B cell (primary cell): ENCODE results near the gene EPB41L4B. TPM values are rescaled to one million over a fixed set of nuclear protein-coding genes. Genes with fewer than 3 reads are reported as not detected.

Experiments used
- ATAC-seq: fragments of 200-7000 bp; cut with Tn5 transposase; one replicate; pipeline ENCODE4 v1.10.0; 2021; ENCODE audit warnings: low read depth, mild to moderate bottlenecking, moderate number of reproducible peaks, moderate library complexity
- CTCF ChIA-PET: fragments of 350-600 bp; sonication (Branson Sonifier 250); formaldehyde crosslinking; loops from one replicate; lab custom pipeline; 2021; ENCODE audit warnings: antibody characterized with exemption, inconsistent platforms; lab: Charles Lee
- POLR2A ChIA-PET: fragments of 350-600 bp; sonication (Branson Sonifier 250); formaldehyde crosslinking; loops from one replicate; lab custom pipeline; 2021; ENCODE audit warnings: antibody characterized with exemption; lab: Charles Lee
- DNase-seq: peaks from one replicate; pipeline ENCODE4 v3.0.0; 2013
- H2AFZ ChIP-seq: 2 replicates; pipeline ENCODE4 v1.6.1; 2012; ENCODE audit warnings: mild to moderate bottlenecking, low read depth, low read length; ENCODE audit not compliant: insufficient read depth, poor library complexity, severe bottlenecking
- H3K27ac ChIP-seq, 2 donors: 1 replicate in 1 of 2; 2 replicates in 1 of 2; pipeline ENCODE4 v1.5.1; 2012 to 2013; ENCODE audit warnings: low read length in 2 of 2, mild to moderate bottlenecking in 2 of 2, moderate library complexity in 1 of 2
- H3K27me3 ChIP-seq, 4 experiments: fragments of 200-600 bp in 1 of 4; sonication (generic) in 1 of 4; replicated peaks in 1 of 4; 1 replicate in 2 of 4; 2 replicates in 2 of 4; pipeline versions ENCODE4 v1.6.1 to v1.7.0; 2013 to 2016; ENCODE audit warnings: low read length in 3 of 4, mild to moderate bottlenecking in 2 of 4, mixed read lengths in 1 of 4, moderate library complexity in 1 of 4; ENCODE audit not compliant: insufficient read depth in 4 of 4, control insufficient read depth in 3 of 4; ENCODE audit errors: control extremely low read depth in 1 of 4
- H3K36me3 ChIP-seq, 2 experiments: replicated peaks in 1 of 2; 1 replicate in 1 of 2; 2 replicates in 1 of 2; pipeline versions ENCODE4 v1.6.1 to v1.7.1; 2013; ENCODE audit warnings: low read length in 1 of 2; ENCODE audit not compliant: insufficient read depth in 2 of 2, control insufficient read depth in 1 of 2; ENCODE audit errors: control extremely low read depth in 1 of 2, extremely low read depth in 1 of 2
- H3K4me1 ChIP-seq, 2 donors: fragments of 200-600 bp in 1 of 2; sonication (generic) in 1 of 2; 1 replicate in 1 of 2; 2 replicates in 1 of 2; pipeline versions ENCODE4 v1.5.1 to v1.6.1; 2013 to 2017; ENCODE audit warnings: low read length in 2 of 2; ENCODE audit not compliant: control insufficient read depth in 2 of 2, insufficient read depth in 2 of 2
- H3K4me2 ChIP-seq: replicated peaks from 2 replicates; pipeline ENCODE3; 2012; ENCODE audit warnings: mild to moderate bottlenecking, low read depth, low read length; ENCODE audit not compliant: poor library complexity, severe bottlenecking
- H3K4me3 ChIP-seq, 5 experiments: fragments of 200-600 bp in 1 of 5; sonication (generic) in 1 of 5; 1 replicate in 3 of 5; 2 replicates in 2 of 5; pipeline versions ENCODE4 v1.5.1 to v1.7.0; 2011 to 2016; ENCODE audit warnings: low read length in 4 of 5, mild to moderate bottlenecking in 4 of 5, low read depth in 2 of 5, control low read depth in 1 of 5, moderate library complexity in 1 of 5; ENCODE audit not compliant: insufficient read depth in 1 of 5; ENCODE audit errors: control extremely low read depth in 1 of 5, extremely low read depth in 1 of 5
- H3K79me2 ChIP-seq: fragments of 200-600 bp; sonication (generic); one replicate; pipeline ENCODE4 v1.6.0; 2016; ENCODE audit warnings: low read length; ENCODE audit not compliant: control insufficient read depth, insufficient read depth
- H3K9ac ChIP-seq: fragments of 200-600 bp; sonication (generic); 2 replicates; pipeline ENCODE4 v1.6.1; 2017; ENCODE audit warnings: mild to moderate bottlenecking, low read length, moderate library complexity
- H3K9me3 ChIP-seq, 3 donors: one replicate each; pipeline versions ENCODE4 v1.6.1 to v1.7.1; 2013; ENCODE audit warnings: low read length in 2 of 3; ENCODE audit not compliant: control insufficient read depth in 2 of 3, insufficient read depth in 1 of 3; ENCODE audit errors: control extremely low read depth in 1 of 3
- H4K20me1 ChIP-seq: 2 replicates; pipeline ENCODE4 v1.6.0; 2012; ENCODE audit warnings: mild to moderate bottlenecking, low read length; ENCODE audit not compliant: insufficient read depth, control insufficient read depth, poor library complexity, severe bottlenecking
- H3K27ac Mint-ChIP-seq: one replicate; pipeline ENCODE4 v1.8.0; 2021; ENCODE audit warnings: mixed read lengths
- H3K27me3 Mint-ChIP-seq: one replicate; pipeline ENCODE4 v1.8.0; 2021; ENCODE audit warnings: mixed read lengths
- H3K4me1 Mint-ChIP-seq: one replicate; pipeline ENCODE4 v1.8.0; 2021; ENCODE audit warnings: mixed read lengths
- H3K4me3 Mint-ChIP-seq: one replicate; pipeline ENCODE4 v1.8.0; 2021; ENCODE audit warnings: mixed read lengths
- H3K9me3 Mint-ChIP-seq: one replicate; pipeline ENCODE4 v1.8.0; 2022; ENCODE audit warnings: mixed read lengths; ENCODE audit not compliant: insufficient read depth
- EZH2 ChIP-seq: IDR thresholded peaks from 2 replicates; pipeline ENCODE4 v1.6.1; 2012; ENCODE audit warnings: borderline replicate concordance, low read depth, mild to moderate bottlenecking, moderate library complexity, low read length; ENCODE audit not compliant: insufficient read depth, poor library complexity, severe bottlenecking
- WGBS: methylation state at CpG from one replicate; pipeline ENCODE4 v1.1.5; 2013; ENCODE audit warnings: missing lambda C conversion rate; ENCODE audit not compliant: insufficient coverage; 5-methylcytosine and 5-hydroxymethylcytosine counted together
- intact Hi-C: fragments of 100-400 bp; cut with micrococcal nuclease; formaldehyde crosslinking; loops from one replicate; pipeline ENCODE4 v1.10.0; 2022
- polyA plus RNA-seq: library from polyadenylated mRNA; depleted of rRNA; stranded (reverse); fragments of >200 nt; gene quantifications from 2 replicates; pipeline ENCODE4 v1.2.3, GENCODE V29; 2012
- total RNA-seq, 2 donors: library from RNA; stranded (reverse); fragments of 120-200 nt in 1 of 2; gene quantifications; 1 replicate in 1 of 2; 2 replicates in 1 of 2; pipeline versions ENCODE4 v1.2.3 to v1.2.4, GENCODE V29; 2013 to 2022
- TF ChIP-seq, protein P1 (sequence below): fragments of 200-600 bp; IDR thresholded peaks from one replicate; pipeline ENCODE4 v1.8.0; 2022; ENCODE audit warnings: antibody characterized with exemption, mild to moderate bottlenecking

Gene EPB41L4B
- total and polyA plus RNA-seq, 2 donors (not counting 1 experiment from before 2014, with no cell fraction given): 2.9 TPM; not detected in 1

DNA sequence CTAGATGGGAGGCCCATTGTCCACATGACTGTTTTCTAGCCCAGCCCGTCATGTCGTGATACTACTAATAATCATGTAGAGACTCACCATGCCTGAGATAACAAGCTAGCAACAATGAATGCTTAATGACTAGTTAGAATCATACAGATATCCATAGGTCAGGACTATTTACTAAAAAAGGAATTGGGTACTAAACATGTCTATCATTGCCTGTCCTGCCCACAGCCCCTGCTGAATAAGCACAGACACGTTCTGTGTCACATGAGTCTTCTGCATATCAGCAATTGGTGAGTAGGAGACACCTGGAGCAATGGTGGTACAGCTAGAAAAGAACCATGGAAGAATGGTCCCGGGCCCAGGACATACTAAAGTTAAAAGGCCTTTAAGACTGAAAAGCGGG is 171.8 kb downstream of the EPB41L4B start:
- peaks cover 10% of the 10 kb centered on the region for H3K9me3 Mint-ChIP-seq
- ChIA-PET POLR2A (no interaction called here), CTCF (no interaction called here)
- peaks cover 18% of the 10 kb centered on the region for H3K27me3 Mint-ChIP-seq
- DNase-seq: no peak
- Histone ChIP-seq H3K9ac (no peak overlapping the region), H2AFZ (no peak overlapping the region), H3K79me2 (no peaks in the 10 kb centered on the region), H3K9me3 (peaks cover 0 to 11% (median 9%) of the 10 kb centered on the region in 3 donors), H3K4me3 (no peak overlapping the region), H3K4me2 (no peak overlapping the region), H3K27me3 (peaks cover 0 to 2% (median 0%) of the 10 kb centered on the region in 4 experiments), H3K27ac (no peak overlapping the region), H4K20me1 (no peaks in the 10 kb centered on the region), H3K4me1 (no peaks in the 10 kb centered on the region), H3K36me3 (no peaks in the 10 kb centered on the region)
- WGBS: 93% methylated on average over 3 of the region's 5 CpGs
- H3K27ac Mint-ChIP-seq: no peak overlapping the region
- ATAC-seq: no peak
- TF ChIP-seq, protein P1, sequence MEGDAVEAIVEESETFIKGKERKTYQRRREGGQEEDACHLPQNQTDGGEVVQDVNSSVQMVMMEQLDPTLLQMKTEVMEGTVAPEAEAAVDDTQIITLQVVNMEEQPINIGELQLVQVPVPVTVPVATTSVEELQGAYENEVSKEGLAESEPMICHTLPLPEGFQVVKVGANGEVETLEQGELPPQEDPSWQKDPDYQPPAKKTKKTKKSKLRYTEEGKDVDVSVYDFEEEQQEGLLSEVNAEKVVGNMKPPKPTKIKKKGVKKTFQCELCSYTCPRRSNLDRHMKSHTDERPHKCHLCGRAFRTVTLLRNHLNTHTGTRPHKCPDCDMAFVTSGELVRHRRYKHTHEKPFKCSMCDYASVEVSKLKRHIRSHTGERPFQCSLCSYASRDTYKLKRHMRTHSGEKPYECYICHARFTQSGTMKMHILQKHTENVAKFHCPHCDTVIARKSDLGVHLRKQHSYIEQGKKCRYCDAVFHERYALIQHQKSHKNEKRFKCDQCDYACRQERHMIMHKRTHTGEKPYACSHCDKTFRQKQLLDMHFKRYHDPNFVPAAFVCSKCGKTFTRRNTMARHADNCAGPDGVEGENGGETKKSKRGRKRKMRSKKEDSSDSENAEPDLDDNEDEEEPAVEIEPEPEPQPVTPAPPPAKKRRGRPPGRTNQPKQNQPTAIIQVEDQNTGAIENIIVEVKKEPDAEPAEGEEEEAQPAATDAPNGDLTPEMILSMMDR: no peak
- no peak for TF ChIP-seq EZH2
- no peaks in the 10 kb centered on the region for H3K4me1 Mint-ChIP-seq
- no peak overlapping the region for H3K4me3 Mint-ChIP-seq
- intact Hi-C loops: no loop called here

- no peak overlapping the region for H3K4me3 Mint-ChIP-seq
- 91% methylated on average over 3 of the region's 6 CpGs for WGBS
- ChIA-PET POLR2A (no interaction called here), CTCF (no interaction called here)
- no peak overlapping the region for H3K4me2 ChIP-seq
- no peaks in the 10 kb centered on the region for H3K9me3 ChIP-seq
- no peaks in the 10 kb centered on the region for H3K4me1 ChIP-seq
- intact Hi-C loops: no loop called here
- no peak overlapping the region for H3K4me3 ChIP-seq
- H3K36me3 ChIP-seq: no peaks in the 10 kb centered on the region
- ATAC-seq (no peak), DNase-seq (no peak)
- peaks cover 18% of the 10 kb centered on the region for H3K27me3 Mint-ChIP-seq
- H2AFZ ChIP-seq: no peak overlapping the region
- H3K27me3 ChIP-seq: peaks cover 0 to 2% (median 0%) of the 10 kb centered on the region in 4 experiments
- no peaks in the 10 kb centered on the region for H3K79me2 ChIP-seq
- no peak overlapping the region for H3K9ac ChIP-seq
- H3K4me1 Mint-ChIP-seq: peaks cover 1% of the 10 kb centered on the region
- no peak overlapping the region for H3K27ac Mint-ChIP-seq
- no peak overlapping the region for H3K27ac ChIP-seq
- no peaks in the 10 kb centered on the region for H3K9me3 Mint-ChIP-seq
- no peak for TF ChIP-seq EZH2
- no peaks in the 10 kb centered on the region for H4K20me1 ChIP-seq
Observed at GRCh38 chr9:109145051-109145450, 175.8 kb downstream of the EPB41L4B start.
